Measurements from ENCODE around the gene YARS2.

YARS2 gene

GRCh38 chr12:32755654-32756475, at the start of gene YARS2:
Gene YARS2 (minus strand): TSS chr12:32755897. CDS start chr12:32755874, 23 bp downstream.
- peak; percentile 83 to 86 for DNase-seq

GRCh38 chr12:32804301-32804700, 48.6 kb upstream of the YARS2 start:
- no peak for DNase-seq

- no peak for DNase-seq
Observed at GRCh38 chr12:32801269-32801980, 45.7 kb upstream of the YARS2 start.

GRCh38 chr12:32794281-32794680, 38.6 kb upstream of the YARS2 start:
- no peak for DNase-seq

- no peak for DNase-seq
Observed at GRCh38 chr12:32789916-32790315, 34.2 kb upstream of the YARS2 start.

- DNase-seq: no peak
Observed at GRCh38 chr12:32789446-32789845, 33.7 kb upstream of the YARS2 start.

GRCh38 chr12:32788405-32788804, 32.7 kb upstream of the YARS2 start:
- DNase-seq: no peak

GRCh38 chr12:32785557-32785956, 29.9 kb upstream of the YARS2 start:
- no peak for DNase-seq

GRCh38 chr12:32783029-32783428, 27.3 kb upstream of the YARS2 start:
- DNase-seq: no peak

- no peak for DNase-seq
Observed at GRCh38 chr12:32780071-32780470, 24.4 kb upstream of the YARS2 start.

- no peak for DNase-seq
Observed at GRCh38 chr12:32777691-32778175, 22.0 kb upstream of the YARS2 start.

GRCh38 chr12:32777159-32777558, 21.5 kb upstream of the YARS2 start:
- no peak for DNase-seq

- DNase-seq: no peak
Observed at GRCh38 chr12:32776258-32776657, 20.6 kb upstream of the YARS2 start.

GRCh38 chr12:32773691-32774090, 18.0 kb upstream of the YARS2 start:
- DNase-seq: no peak

GRCh38 chr12:32770141-32770540, 14.4 kb upstream of the YARS2 start:
- DNase-seq: no peak

- no peak for DNase-seq
Observed at GRCh38 chr12:32768518-32768917, 12.8 kb upstream of the YARS2 start.

GRCh38 chr12:32765906-32766305, 10.2 kb upstream of the YARS2 start:
- no peak for DNase-seq

- DNase-seq: no peak
Observed at GRCh38 chr12:32761716-32762115, 6.0 kb upstream of the YARS2 start.

GRCh38 chr12:32757157-32757556, 1.5 kb upstream of the YARS2 start:
- no peak for DNase-seq

- DNase-seq: no peak
Observed at GRCh38 chr12:32756476-32757066, 874 bp upstream of the YARS2 start.

GRCh38 chr12:32755051-32755653, 545 bp downstream of the YARS2 start:
- peak; percentile 57 to 60 for DNase-seq

GRCh38 chr12:32754111-32754510, 1.6 kb downstream of the YARS2 start:
- no peak for DNase-seq

GRCh38 chr12:32753605-32754004, 2.1 kb downstream of the YARS2 start:
- DNase-seq: no peak
